Activated CD4-positive, alpha-beta T cell treated with anti-CD3 and anti-CD28 coated beads, Interleukin-10, Interleukin-2, amounts not matched to agents 100 ng/mL and 50 ng/mL, durations not matched to agents 16 hours and 8 hours (primary cell): ENCODE results near the gene HOXD11.

ENCODE experiments used
- DNase-seq: peaks from one replicate; pipeline ENCODE4 v3.0.0-alpha.2; 2020

HOXD11 gene

GRCh38 chr2:176109192-176109901 lies 2.3 kb downstream of the HOXD11 start:
- DNase-seq = no peak

DNA sequence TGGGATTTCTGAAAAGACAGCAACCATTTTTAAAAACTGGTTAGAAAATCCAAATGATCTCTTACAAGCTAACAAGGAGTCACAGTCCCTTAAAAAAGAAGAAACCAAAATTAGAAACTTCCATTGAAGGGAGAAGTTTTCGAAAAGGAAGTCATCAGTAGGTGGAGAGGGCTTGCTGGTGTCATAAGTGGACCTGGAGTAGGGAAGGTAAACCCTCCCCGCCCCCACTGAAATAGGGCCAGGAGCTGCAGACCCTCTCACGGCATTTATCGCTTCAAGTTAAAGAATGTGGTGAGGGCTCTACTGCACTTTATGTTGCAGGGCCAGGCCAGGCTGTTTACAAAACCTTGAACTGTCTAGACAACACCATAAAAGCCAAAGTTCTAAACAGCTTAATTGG lies 2.9 kb downstream of the HOXD11 start:
- no peak for DNase-seq

- no peak for DNase-seq
Observed at GRCh38 chr2:176110415-176111308, 3.6 kb downstream of the HOXD11 start.

- DNase-seq = peak; percentile 43
Observed at GRCh38 chr2:176111309-176111663, 4.2 kb downstream of the HOXD11 start.

GRCh38 chr2:176111846-176112374 lies 4.8 kb downstream of the HOXD11 start:
- DNase-seq = no peak

GRCh38 chr2:176112375-176113302 lies 5.6 kb downstream of the HOXD11 start:
- no peak for DNase-seq

DNA sequence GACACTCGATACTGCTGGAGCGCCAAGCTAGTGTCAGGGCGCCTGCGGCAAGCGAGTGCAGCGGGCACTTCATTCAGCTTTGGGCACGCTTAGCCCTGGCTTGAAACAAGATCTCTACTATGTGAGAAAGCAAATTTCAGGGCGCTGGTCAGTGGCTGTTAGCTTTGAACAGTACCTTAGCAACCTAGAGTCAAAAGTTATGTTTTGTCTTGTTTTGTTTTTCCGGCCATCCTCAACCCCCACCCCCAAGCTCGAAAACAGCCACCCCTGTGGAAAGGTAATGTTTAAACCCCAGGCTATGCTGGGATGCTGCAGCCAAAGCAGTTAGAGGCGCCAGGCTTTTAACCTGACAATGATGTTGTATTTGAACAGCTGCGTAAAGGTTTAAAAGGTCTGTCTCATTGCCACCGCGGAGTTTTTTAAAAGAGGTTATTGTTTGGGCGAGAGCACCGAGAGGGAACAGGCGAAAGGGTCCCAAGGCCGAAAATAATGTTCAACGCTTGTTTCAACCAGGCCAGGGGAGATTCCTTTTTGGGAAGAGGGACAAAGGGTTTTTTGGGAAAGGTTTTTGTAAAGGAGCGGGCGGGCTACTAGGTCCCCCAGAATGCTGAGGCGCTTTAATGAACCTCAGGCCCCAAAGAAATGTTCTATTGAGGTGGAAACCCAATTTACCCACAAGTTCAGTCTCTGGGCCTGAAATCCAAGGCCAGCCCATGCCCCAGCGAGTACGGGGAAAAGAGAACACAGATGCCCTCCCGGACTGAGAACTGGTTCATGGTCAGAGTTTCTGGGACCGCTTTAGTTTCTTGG lies 7.2 kb downstream of the HOXD11 start:
- DNase-seq = no peak

DNA sequence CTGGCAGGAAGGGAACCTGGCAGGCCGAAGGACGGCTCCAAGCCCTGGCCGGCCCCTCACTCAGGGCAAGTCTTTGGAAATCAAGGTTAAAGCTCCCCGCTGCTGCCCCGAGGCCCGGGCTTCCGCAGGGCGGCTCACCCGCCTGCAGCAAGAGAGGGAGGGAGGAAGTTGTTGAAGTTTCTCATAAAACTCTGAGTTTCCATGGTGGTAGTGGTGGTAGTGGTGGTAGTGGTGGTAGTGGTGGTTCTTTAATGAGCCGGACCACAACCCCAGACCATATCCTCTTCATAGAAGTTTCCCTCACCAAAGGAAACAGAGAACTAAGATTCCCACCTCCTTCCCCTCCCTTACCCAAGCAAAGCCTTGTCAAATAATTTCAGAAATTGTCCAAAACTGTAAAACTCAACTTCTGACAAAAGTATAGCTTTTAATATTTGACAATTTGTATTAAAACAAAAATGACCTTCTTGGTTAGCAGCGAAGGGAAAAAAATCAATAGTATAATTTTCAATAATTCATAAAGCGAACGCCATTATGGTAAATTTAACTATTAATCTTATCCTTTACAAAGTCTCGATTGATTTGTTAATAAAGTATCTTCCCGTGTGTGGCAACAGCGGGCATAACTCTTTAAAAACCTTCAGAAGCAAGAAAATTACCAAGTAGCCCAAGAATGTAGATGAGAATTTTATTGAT lies 8.0 kb downstream of the HOXD11 start:
- no peak for DNase-seq

GRCh38 chr2:176115883-176116813 lies 9.1 kb downstream of the HOXD11 start, which contains the start of gene HOXD10:
HOXD10 (plus strand) TSS chr2:176116778; CDS start chr2:176116834, 56 bp downstream.
- DNase-seq = no peak

DNA sequence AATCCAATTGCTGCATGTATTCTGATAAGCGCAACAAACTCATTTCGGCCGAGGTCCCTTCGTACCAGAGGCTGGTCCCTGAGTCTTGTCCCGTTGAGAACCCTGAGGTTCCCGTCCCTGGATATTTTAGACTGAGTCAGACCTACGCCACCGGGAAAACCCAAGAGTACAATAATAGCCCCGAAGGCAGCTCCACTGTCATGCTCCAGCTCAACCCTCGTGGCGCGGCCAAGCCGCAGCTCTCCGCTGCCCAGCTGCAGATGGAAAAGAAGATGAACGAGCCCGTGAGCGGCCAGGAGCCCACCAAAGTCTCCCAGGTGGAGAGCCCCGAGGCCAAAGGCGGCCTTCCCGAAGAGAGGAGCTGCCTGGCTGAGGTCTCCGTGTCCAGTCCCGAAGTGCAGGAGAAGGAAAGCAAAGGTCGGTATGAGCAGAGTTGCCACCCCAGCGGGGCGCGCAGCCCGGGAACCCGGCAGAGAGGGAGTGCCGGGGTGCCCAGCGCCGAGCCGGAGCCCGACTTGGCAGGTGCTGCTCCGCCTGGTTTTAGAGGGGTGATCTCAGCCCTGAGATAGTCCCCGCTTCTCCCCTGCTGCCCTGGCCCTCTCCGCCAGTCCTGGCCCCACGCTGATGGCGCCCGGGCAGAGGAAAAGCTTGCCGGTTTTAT lies 10.2 kb downstream of the HOXD11 start:
- DNase-seq = no peak

- DNase-seq = no peak
Observed at GRCh38 chr2:176117823-176118371, 10.8 kb downstream of the HOXD11 start.

DNA sequence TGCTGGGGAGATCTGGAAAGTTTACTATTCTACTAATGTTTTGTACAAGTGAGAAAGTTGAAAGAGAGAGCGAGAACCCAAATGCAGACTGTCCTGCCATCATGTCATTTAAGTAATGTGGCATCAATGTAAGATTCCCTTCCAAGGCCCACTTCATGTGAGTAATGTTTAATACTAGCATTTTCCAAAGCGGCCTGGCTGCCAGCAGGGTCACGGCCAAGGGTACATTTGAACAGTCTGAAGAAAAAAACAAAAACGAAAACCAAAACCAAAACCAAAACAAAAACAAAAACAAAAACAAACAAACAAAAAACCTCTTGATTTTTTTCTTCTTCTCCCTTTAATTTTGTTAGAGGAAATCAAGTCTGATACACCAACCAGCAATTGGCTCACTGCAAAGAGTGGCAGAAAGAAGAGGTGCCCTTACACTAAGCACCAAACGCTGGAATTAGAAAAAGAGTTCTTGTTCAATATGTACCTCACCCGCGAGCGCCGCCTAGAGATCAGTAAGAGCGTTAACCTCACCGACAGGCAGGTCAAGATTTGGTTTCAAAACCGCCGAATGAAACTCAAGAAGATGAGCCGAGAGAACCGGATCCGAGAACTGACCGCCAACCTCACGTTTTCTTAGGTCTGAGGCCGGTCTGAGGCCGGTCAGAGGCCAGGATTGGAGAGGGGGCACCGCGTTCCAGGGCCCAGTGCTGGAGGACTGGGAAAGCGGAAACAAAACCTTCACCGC lies 11.7 kb downstream of the HOXD11 start:
- DNase-seq = peak; percentile 37

DNA sequence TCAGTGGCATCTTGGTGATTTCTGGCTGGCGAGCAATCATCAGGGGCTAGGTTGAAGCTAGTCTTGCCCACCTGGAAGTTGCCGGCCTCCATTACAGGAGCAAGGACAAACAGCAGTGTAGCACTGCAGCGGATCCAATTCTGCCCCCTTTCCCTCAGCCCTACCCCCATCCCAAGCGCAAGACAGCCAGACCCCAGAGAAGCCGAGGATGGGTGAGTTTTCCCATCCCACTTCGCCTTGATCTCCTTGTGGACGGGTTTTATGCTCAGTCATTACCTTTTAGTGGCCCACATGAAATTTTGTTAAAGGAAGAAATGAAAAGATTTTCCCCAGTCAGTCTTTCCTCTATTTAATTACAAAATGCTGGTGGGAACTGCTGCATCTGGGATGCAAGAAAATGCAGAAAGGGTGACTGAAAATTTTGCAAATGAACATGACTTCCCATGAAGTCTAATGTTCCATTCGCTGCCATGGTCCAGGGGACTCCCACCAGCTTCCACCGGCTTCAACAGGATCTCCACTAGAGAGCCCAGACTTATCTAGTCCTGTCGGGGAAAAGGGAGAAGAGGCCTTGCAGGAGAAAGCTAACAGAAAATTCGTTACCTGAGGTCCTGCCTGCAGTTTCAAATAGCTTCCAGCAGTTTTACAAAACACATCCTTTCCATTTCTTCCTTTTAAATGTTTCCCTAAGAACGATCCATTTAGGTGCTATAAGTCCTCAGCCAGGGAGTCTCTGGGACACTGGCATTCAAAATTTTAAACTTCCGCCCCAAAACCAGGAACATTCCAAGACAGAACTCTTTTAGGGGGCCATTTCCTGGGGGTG lies 13.5 kb downstream of the HOXD11 start:
- no peak for DNase-seq

GRCh38 chr2:176121190-176122051 lies 14.3 kb downstream of the HOXD11 start:
- DNase-seq = no peak

DNA sequence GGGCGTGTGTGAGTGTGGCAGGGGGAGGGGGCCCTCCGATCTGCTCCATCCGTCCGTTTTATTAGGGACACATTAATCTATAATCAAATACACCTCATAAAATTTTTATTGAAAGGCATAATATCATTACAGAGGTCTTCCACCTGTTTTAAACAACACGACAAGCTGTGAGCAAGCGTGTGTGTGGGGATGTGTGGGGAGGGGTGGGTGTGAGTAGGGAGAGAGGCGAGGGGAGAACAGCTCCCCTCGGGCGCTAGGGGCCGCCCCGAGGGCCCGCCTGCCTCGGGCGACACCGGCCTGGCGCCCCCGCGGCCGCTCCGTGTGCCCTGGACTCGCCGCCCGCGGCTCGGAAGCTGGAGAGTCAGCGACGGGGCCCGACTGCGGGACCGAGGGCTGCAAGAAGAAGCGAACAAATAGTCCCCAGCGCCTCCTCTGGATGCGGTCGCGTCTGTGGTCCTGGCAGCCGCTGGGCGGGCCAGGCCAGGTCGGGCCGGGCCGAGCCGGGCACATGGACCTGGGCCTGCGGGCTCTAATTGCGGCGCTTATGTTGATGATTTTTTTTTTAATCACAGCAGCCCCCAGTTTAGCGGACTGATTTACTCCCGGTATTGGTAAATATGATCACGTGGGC lies 15.1 kb downstream of the HOXD11 start:
- no peak for DNase-seq
